NCI-H128 (cell line): ENCODE data around the gene TRPM2.

ENCODE experiments used
- DNase-seq: peaks from one replicate; lab custom pipeline; 2025; ENCODE audit not compliant: unreplicated experiment; lab: John Stamatoyannopoulos, UW

Gene TRPM2

GRCh38 chr21:44353191-44353970, at the start of gene TRPM2:
TRPM2 (plus strand) TSS chr21:44353621; CDS start chr21:44353701, 80 bp downstream.
- DNase-seq = no peak

GRCh38 chr21:44304011-44304616, 49.3 kb upstream of the TRPM2 start:
- DNase-seq = no peak

GRCh38 chr21:44304877-44305293, 48.5 kb upstream of the TRPM2 start:
- DNase-seq = no peak

GRCh38 chr21:44305691-44306090, 47.7 kb upstream of the TRPM2 start:
- no peak for DNase-seq

- no peak for DNase-seq
Measured at GRCh38 chr21:44306936-44307704, 46.3 kb upstream of the TRPM2 start.

GRCh38 chr21:44310628-44311507, 42.6 kb upstream of the TRPM2 start:
- no peak for DNase-seq

GRCh38 chr21:44312089-44312488, 41.3 kb upstream of the TRPM2 start:
- DNase-seq = no peak

- DNase-seq = no peak
Measured at GRCh38 chr21:44312716-44313115, 40.7 kb upstream of the TRPM2 start.

GRCh38 chr21:44313451-44313850, 40.0 kb upstream of the TRPM2 start:
- DNase-seq = no peak

- DNase-seq = no peak
Measured at GRCh38 chr21:44314128-44314527, 39.3 kb upstream of the TRPM2 start.

- no peak for DNase-seq
Measured at GRCh38 chr21:44314561-44314960, 38.9 kb upstream of the TRPM2 start.

GRCh38 chr21:44315691-44316203, 37.7 kb upstream of the TRPM2 start:
- DNase-seq = no peak

- no peak for DNase-seq
Measured at GRCh38 chr21:44316277-44316900, 37.0 kb upstream of the TRPM2 start.

GRCh38 chr21:44317241-44317782, 36.1 kb upstream of the TRPM2 start:
- DNase-seq = no peak

- DNase-seq = no peak
Measured at GRCh38 chr21:44317871-44318270, 35.5 kb upstream of the TRPM2 start.

- no peak for DNase-seq
Measured at GRCh38 chr21:44318489-44319285, 34.7 kb upstream of the TRPM2 start.

- no peak for DNase-seq
Measured at GRCh38 chr21:44319407-44320065, 33.9 kb upstream of the TRPM2 start.

GRCh38 chr21:44320847-44321246, 32.6 kb upstream of the TRPM2 start:
- DNase-seq = no peak
